B cell (primary cell): ENCODE results near the gene TBC1D22A. TPM values are rescaled to one million over a fixed set of nuclear protein-coding genes. Genes with fewer than 3 reads are reported as not detected.

Experiments
- ATAC-seq: fragments of 200-7000 bp; cut with Tn5 transposase; one replicate; pipeline ENCODE4 v1.10.0; 2021; ENCODE audit warnings: low read depth, mild to moderate bottlenecking, moderate number of reproducible peaks, moderate library complexity
- CTCF ChIA-PET: fragments of 350-600 bp; sonication (Branson Sonifier 250); formaldehyde crosslinking; loops from one replicate; lab custom pipeline; 2021; ENCODE audit warnings: antibody characterized with exemption, inconsistent platforms; lab: Charles Lee
- POLR2A ChIA-PET: fragments of 350-600 bp; sonication (Branson Sonifier 250); formaldehyde crosslinking; loops from one replicate; lab custom pipeline; 2021; ENCODE audit warnings: antibody characterized with exemption; lab: Charles Lee
- DNase-seq: peaks from one replicate; pipeline ENCODE4 v3.0.0; 2013
- H2AFZ ChIP-seq: 2 replicates; pipeline ENCODE4 v1.6.1; 2012; ENCODE audit warnings: mild to moderate bottlenecking, low read depth, low read length; ENCODE audit not compliant: insufficient read depth, poor library complexity, severe bottlenecking
- H3K27ac ChIP-seq, 2 donors: 1 replicate in 1 of 2; 2 replicates in 1 of 2; pipeline ENCODE4 v1.5.1; 2012 to 2013; ENCODE audit warnings: low read length in 2 of 2, mild to moderate bottlenecking in 2 of 2, moderate library complexity in 1 of 2
- H3K27me3 ChIP-seq, 4 experiments: fragments of 200-600 bp in 1 of 4; sonication (generic) in 1 of 4; replicated peaks in 1 of 4; 1 replicate in 2 of 4; 2 replicates in 2 of 4; pipeline versions ENCODE4 v1.6.1 to v1.7.0; 2013 to 2016; ENCODE audit warnings: low read length in 3 of 4, mild to moderate bottlenecking in 2 of 4, mixed read lengths in 1 of 4, moderate library complexity in 1 of 4; ENCODE audit not compliant: insufficient read depth in 4 of 4, control insufficient read depth in 3 of 4; ENCODE audit errors: control extremely low read depth in 1 of 4
- H3K36me3 ChIP-seq, 2 experiments: replicated peaks in 1 of 2; 1 replicate in 1 of 2; 2 replicates in 1 of 2; pipeline versions ENCODE4 v1.6.1 to v1.7.1; 2013; ENCODE audit warnings: low read length in 1 of 2; ENCODE audit not compliant: insufficient read depth in 2 of 2, control insufficient read depth in 1 of 2; ENCODE audit errors: control extremely low read depth in 1 of 2, extremely low read depth in 1 of 2
- H3K4me1 ChIP-seq, 2 donors: fragments of 200-600 bp in 1 of 2; sonication (generic) in 1 of 2; 1 replicate in 1 of 2; 2 replicates in 1 of 2; pipeline versions ENCODE4 v1.5.1 to v1.6.1; 2013 to 2017; ENCODE audit warnings: low read length in 2 of 2; ENCODE audit not compliant: control insufficient read depth in 2 of 2, insufficient read depth in 2 of 2
- H3K4me2 ChIP-seq: replicated peaks from 2 replicates; pipeline ENCODE3; 2012; ENCODE audit warnings: mild to moderate bottlenecking, low read depth, low read length; ENCODE audit not compliant: poor library complexity, severe bottlenecking
- H3K4me3 ChIP-seq, 5 experiments: fragments of 200-600 bp in 1 of 5; sonication (generic) in 1 of 5; 1 replicate in 3 of 5; 2 replicates in 2 of 5; pipeline versions ENCODE4 v1.5.1 to v1.7.0; 2011 to 2016; ENCODE audit warnings: low read length in 4 of 5, mild to moderate bottlenecking in 4 of 5, low read depth in 2 of 5, control low read depth in 1 of 5, moderate library complexity in 1 of 5; ENCODE audit not compliant: insufficient read depth in 1 of 5; ENCODE audit errors: control extremely low read depth in 1 of 5, extremely low read depth in 1 of 5
- H3K79me2 ChIP-seq: fragments of 200-600 bp; sonication (generic); one replicate; pipeline ENCODE4 v1.6.0; 2016; ENCODE audit warnings: low read length; ENCODE audit not compliant: control insufficient read depth, insufficient read depth
- H3K9ac ChIP-seq: fragments of 200-600 bp; sonication (generic); 2 replicates; pipeline ENCODE4 v1.6.1; 2017; ENCODE audit warnings: mild to moderate bottlenecking, low read length, moderate library complexity
- H3K9me3 ChIP-seq, 3 donors: one replicate each; pipeline versions ENCODE4 v1.6.1 to v1.7.1; 2013; ENCODE audit warnings: low read length in 2 of 3; ENCODE audit not compliant: control insufficient read depth in 2 of 3, insufficient read depth in 1 of 3; ENCODE audit errors: control extremely low read depth in 1 of 3
- H4K20me1 ChIP-seq: 2 replicates; pipeline ENCODE4 v1.6.0; 2012; ENCODE audit warnings: mild to moderate bottlenecking, low read length; ENCODE audit not compliant: insufficient read depth, control insufficient read depth, poor library complexity, severe bottlenecking
- H3K27ac Mint-ChIP-seq: one replicate; pipeline ENCODE4 v1.8.0; 2021; ENCODE audit warnings: mixed read lengths
- H3K27me3 Mint-ChIP-seq: one replicate; pipeline ENCODE4 v1.8.0; 2021; ENCODE audit warnings: mixed read lengths
- H3K4me1 Mint-ChIP-seq: one replicate; pipeline ENCODE4 v1.8.0; 2021; ENCODE audit warnings: mixed read lengths
- H3K4me3 Mint-ChIP-seq: one replicate; pipeline ENCODE4 v1.8.0; 2021; ENCODE audit warnings: mixed read lengths
- H3K9me3 Mint-ChIP-seq: one replicate; pipeline ENCODE4 v1.8.0; 2022; ENCODE audit warnings: mixed read lengths; ENCODE audit not compliant: insufficient read depth
- CTCF ChIP-seq: fragments of 200-600 bp; IDR thresholded peaks from one replicate; pipeline ENCODE4 v1.8.0; 2022; ENCODE audit warnings: antibody characterized with exemption, mild to moderate bottlenecking
- EZH2 ChIP-seq: IDR thresholded peaks from 2 replicates; pipeline ENCODE4 v1.6.1; 2012; ENCODE audit warnings: borderline replicate concordance, low read depth, mild to moderate bottlenecking, moderate library complexity, low read length; ENCODE audit not compliant: insufficient read depth, poor library complexity, severe bottlenecking
- WGBS: methylation state at CpG from one replicate; pipeline ENCODE4 v1.1.5; 2013; ENCODE audit warnings: missing lambda C conversion rate; ENCODE audit not compliant: insufficient coverage; 5-methylcytosine and 5-hydroxymethylcytosine counted together
- intact Hi-C: fragments of 100-400 bp; cut with micrococcal nuclease; formaldehyde crosslinking; loops from one replicate; pipeline ENCODE4 v1.10.0; 2022
- polyA plus RNA-seq: library from polyadenylated mRNA; depleted of rRNA; stranded (reverse); fragments of >200 nt; gene quantifications from 2 replicates; pipeline ENCODE4 v1.2.3, GENCODE V29; 2012
- total RNA-seq, 2 donors: library from RNA; stranded (reverse); fragments of 120-200 nt in 1 of 2; gene quantifications; 1 replicate in 1 of 2; 2 replicates in 1 of 2; pipeline versions ENCODE4 v1.2.3 to v1.2.4, GENCODE V29; 2013 to 2022

The TBC1D22A gene
- total and polyA plus RNA-seq, 2 donors (not counting 1 experiment from before 2014, with no cell fraction given): 73.8 to 128 TPM

DNA sequence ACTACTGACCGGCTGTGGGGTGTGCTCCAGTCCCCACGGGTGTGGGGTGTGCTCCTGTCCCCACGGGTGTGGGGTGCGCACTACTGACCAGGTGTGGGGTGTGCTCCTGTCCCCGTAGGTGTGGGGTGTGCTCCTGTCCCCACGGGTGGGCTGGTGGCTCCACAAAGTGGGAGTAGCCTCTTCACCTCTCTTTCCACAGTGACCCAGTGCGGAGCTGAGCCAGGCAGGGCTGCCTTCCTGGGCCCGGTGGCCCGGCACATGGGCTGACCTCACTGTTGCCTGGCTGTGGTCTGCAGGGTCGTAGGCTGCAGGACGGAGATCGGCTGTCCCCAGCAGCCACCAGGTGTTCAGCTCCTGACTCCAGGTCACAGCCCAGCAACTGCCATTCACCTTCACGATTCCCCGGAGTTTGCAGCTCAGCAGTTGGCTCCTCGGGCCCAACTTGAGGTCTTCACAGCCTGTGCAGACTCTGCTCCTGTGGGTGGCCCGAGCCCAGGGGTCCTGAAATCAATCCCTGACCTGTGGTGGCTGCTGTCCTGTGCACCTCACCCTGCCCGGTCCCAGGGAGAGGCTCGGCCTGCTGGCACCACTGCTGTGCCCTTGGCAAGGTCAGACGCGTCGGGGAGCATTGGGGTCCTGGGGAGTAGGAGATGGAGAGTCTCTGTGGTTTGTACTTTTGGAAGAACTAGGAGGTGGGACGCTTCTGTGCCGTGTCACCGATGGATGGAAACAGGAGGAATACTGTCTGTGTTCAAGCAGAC is 414.3 kb downstream of the TBC1D22A start:
- Histone ChIP-seq H4K20me1 (peaks cover 18% of the 10 kb centered on the region), H3K4me1 (no peaks in the 10 kb centered on the region), H3K27me3 (no peaks in the 10 kb centered on the region), H3K4me3 (no peak overlapping the region), H3K79me2 (no peaks in the 10 kb centered on the region), H2AFZ (no peak overlapping the region), H3K36me3 (peaks cover 0 to 29% of the 10 kb centered on the region in 2 experiments), H3K4me2 (no peak overlapping the region), H3K9me3 (peaks cover 0 to 35% (median 0%) of the 10 kb centered on the region in 3 donors), H3K27ac (no peak overlapping the region), H3K9ac (no peak overlapping the region)
- POLR2A ChIA-PET: no interaction called here
- Mint-ChIP-seq H3K27me3 (no peaks in the 10 kb centered on the region), H3K4me1 (no peaks in the 10 kb centered on the region), H3K27ac (no peak overlapping the region), H3K4me3 (no peak overlapping the region), H3K9me3 (peaks cover 2% of the 10 kb centered on the region)
- ATAC-seq (no peak), DNase-seq (no peak)
- TF ChIP-seq EZH2 (no peak), CTCF (no peak)
- WGBS: 93% methylated on average over 23 of the region's 24 CpGs
- CTCF ChIA-PET: no interaction called here
- intact Hi-C loops: no loop called here

DNA sequence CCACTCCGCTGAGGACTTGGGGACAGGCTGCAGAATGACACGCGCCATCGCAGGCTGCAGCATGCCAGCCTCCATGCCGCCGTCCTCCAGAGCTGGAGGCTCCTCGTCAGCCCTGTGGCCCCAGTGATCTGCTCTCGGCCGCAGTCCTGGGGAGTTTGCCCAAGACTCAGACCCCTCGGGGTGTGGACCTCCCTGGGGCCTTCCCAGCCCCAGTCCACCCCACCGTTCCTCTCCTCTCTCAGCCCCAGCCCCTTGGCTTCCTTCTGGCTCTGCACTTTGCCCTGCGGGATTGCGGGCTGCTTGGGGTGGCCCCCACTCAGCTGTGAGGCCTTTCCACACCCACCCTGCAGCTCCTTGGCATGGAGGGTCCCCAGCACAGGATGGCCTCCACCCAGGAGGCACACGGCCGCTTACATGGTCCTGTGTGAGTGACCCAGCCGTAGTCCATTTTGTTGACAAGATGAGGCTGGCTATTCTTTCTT is 414.9 kb downstream of the TBC1D22A start:
- no peaks in the 10 kb centered on the region for H3K4me1 ChIP-seq
- intact Hi-C loops: no loop called here
- POLR2A ChIA-PET: no interaction called here
- no peak overlapping the region for H3K27ac ChIP-seq
- Mint-ChIP-seq H3K27ac (no peak overlapping the region), H3K4me3 (no peak overlapping the region), H3K27me3 (no peaks in the 10 kb centered on the region), H3K9me3 (peaks cover 2% of the 10 kb centered on the region), H3K4me1 (no peaks in the 10 kb centered on the region)
- peaks cover 0 to 29% of the 10 kb centered on the region in 2 experiments for H3K36me3 ChIP-seq
- TF ChIP-seq EZH2 (no peak), CTCF (no peak)
- CTCF ChIA-PET: no interaction called here
- H3K4me3 ChIP-seq: no peak overlapping the region
- H3K79me2 ChIP-seq: no peaks in the 10 kb centered on the region
- 97% methylated on average over 13 of the region's 16 CpGs for WGBS
- no peak overlapping the region for H3K9ac ChIP-seq
- H3K27me3 ChIP-seq: no peaks in the 10 kb centered on the region
- no peak overlapping the region for H3K4me2 ChIP-seq
- H4K20me1 ChIP-seq: peaks cover 14% of the 10 kb centered on the region
- peaks cover 0 to 35% (median 0%) of the 10 kb centered on the region in 3 donors for H3K9me3 ChIP-seq
- H2AFZ ChIP-seq: no peak overlapping the region
- DNase-seq: no peak
- ATAC-seq: no peak
